Keratinocyte (primary cell): Measurements from ENCODE around the gene SMIM28. TPM values are rescaled to one million over a fixed set of nuclear protein-coding genes. Genes with fewer than 3 reads are reported as not detected.
A peak's percentile ranks its signal among the peaks of the same experiment; 100 is the strongest.

ENCODE experiments used
- DNase-seq: peaks from one replicate; pipeline ENCODE4 v3.0.0-alpha.2; 2011; ENCODE audit warnings: low read depth, missing footprints, low spot score
- FAIRE-seq: peaks from 2 replicates; lab custom pipeline; 2011; peaks lifted over from hg19 to GRCh38; lab: Jason Lieb, UNC
- H2AFZ ChIP-seq: 2 replicates; pipeline ENCODE4 v1.6.0; 2012; ENCODE audit warnings: low read length, control low read depth, inconsistent platforms; ENCODE audit not compliant: control insufficient read depth
- H3K27ac ChIP-seq: 2 replicates; pipeline ENCODE4 v1.5.1; 2011; ENCODE audit warnings: low read length; ENCODE audit not compliant: control insufficient read depth, insufficient read depth
- H3K27me3 ChIP-seq: 3 replicates; pipeline ENCODE4 v1.6.0; 2011; ENCODE audit warnings: low read length; ENCODE audit not compliant: control insufficient read depth, insufficient read depth; ENCODE audit errors: extremely low read depth
- H3K36me3 ChIP-seq, 2 experiments: 2 replicates in 1 of 2; 3 replicates in 1 of 2; pipeline ENCODE4 v1.5.1; 2011; ENCODE audit warnings: low read length in 2 of 2, mild to moderate bottlenecking in 1 of 2; ENCODE audit not compliant: control insufficient read depth in 2 of 2, insufficient read depth in 2 of 2; ENCODE audit errors: extremely low read depth in 1 of 2
- H3K4me1 ChIP-seq: 3 replicates; pipeline ENCODE4 v1.5.1; 2011; ENCODE audit warnings: low read length; ENCODE audit not compliant: control insufficient read depth, insufficient read depth; ENCODE audit errors: extremely low read depth
- H3K4me2 ChIP-seq: 3 replicates; pipeline ENCODE4 v1.6.0; 2011; ENCODE audit warnings: low read depth, low read length; ENCODE audit not compliant: control insufficient read depth, insufficient read depth; ENCODE audit errors: extremely low read depth
- H3K4me3 ChIP-seq, 3 experiments: fragments of 200-600 bp in 1 of 3; sonication (generic) in 1 of 3; 2 replicates in 2 of 3; 3 replicates in 1 of 3; pipeline ENCODE4 v1.5.1; 2011 to 2016; ENCODE audit warnings: low read length in 3 of 3, mild to moderate bottlenecking in 3 of 3, control low read depth in 2 of 3, inconsistent platforms in 1 of 3, low read depth in 1 of 3, mixed read lengths in 1 of 3, mixed run types in 1 of 3, moderate library complexity in 1 of 3; ENCODE audit not compliant: control insufficient read depth in 2 of 3, insufficient read depth in 2 of 3; ENCODE audit errors: extremely low read depth in 1 of 3
- H3K79me2 ChIP-seq: 2 replicates; pipeline ENCODE4 v1.6.0; 2012; ENCODE audit warnings: low read length; ENCODE audit not compliant: control insufficient read depth, insufficient read depth
- H3K9ac ChIP-seq: 3 replicates; pipeline ENCODE4 v1.6.0; 2011; ENCODE audit warnings: low read length; ENCODE audit not compliant: control insufficient read depth, insufficient read depth; ENCODE audit errors: extremely low read depth
- H3K9me1 ChIP-seq: 3 replicates; pipeline ENCODE4 v1.6.0; 2011; ENCODE audit warnings: low read length; ENCODE audit not compliant: control insufficient read depth, insufficient read depth; ENCODE audit errors: extremely low read depth
- H3K9me3 ChIP-seq: 2 replicates; pipeline ENCODE4 v1.5.1; 2012; ENCODE audit warnings: low read depth, low read length; ENCODE audit not compliant: control insufficient read depth
- H4K20me1 ChIP-seq: 3 replicates; pipeline ENCODE4 v1.6.0; 2011; ENCODE audit warnings: low read length; ENCODE audit not compliant: control insufficient read depth, insufficient read depth; ENCODE audit errors: extremely low read depth
- CTCF ChIP-seq, 3 experiments: IDR thresholded peaks in 1 of 3; conservative IDR thresholded peaks in 1 of 3; optimal IDR thresholded peaks in 1 of 3; 2 replicates in 2 of 3; 3 replicates in 1 of 3; pipeline versions ENCODE3 to v1.5.1; 2011; ENCODE audit warnings: low read length in 3 of 3, mild to moderate bottlenecking in 3 of 3, moderate library complexity in 2 of 3, control low read depth in 1 of 3, inconsistent platforms in 1 of 3; ENCODE audit not compliant: insufficient read depth in 2 of 3; ENCODE audit errors: extremely low read depth in 1 of 3
- EZH2 ChIP-seq: IDR thresholded peaks from one replicate; pipeline ENCODE4 v1.6.1; 2012; ENCODE audit warnings: inconsistent platforms, mild to moderate bottlenecking, low read length, moderate library complexity
- dilution Hi-C: fragments of 300-500 bp; cut with MboI; formaldehyde crosslinking; loops from one replicate; pipeline ENCODE4 v1.7.0; 2020; ENCODE audit warnings: low sequenced_read_pairs; ENCODE audit not compliant: extremely low pct_ligation_motif_present
- polyA plus RNA-seq, 5 experiments: library from polyadenylated mRNA; depleted of rRNA in 3 of 5; stranded (reverse) in 3 of 5; stranded (forward) in 1 of 5; unstranded in 1 of 5; fragments of >200 nt; gene quantifications; 1 replicate in 1 of 5; 2 replicates in 3 of 5; 3 replicates in 1 of 5; pipeline versions ENCODE4 v1.2.1 to v1.2.3, GENCODE V29; 2011 to 2012; ENCODE audit warnings: missing spikeins in 2 of 5, low read depth in 1 of 5, low replicate concordance in 1 of 5

The SMIM28 gene
- polyA plus RNA-seq, 1 donor (not counting 4 experiments of a cell fraction or from before 2014, with no cell fraction given) = not detected

GRCh38 chr6:138378463-138378862 lies 758 bp downstream of the SMIM28 start:
- Histone ChIP-seq H4K20me1 (no peaks in the 10 kb centered on the region), H3K9me3 (no peaks in the 10 kb centered on the region), H3K27ac (no peak overlapping the region), H3K4me3 (no peak overlapping the region), H3K36me3 (no peaks in the 10 kb centered on the region), H2AFZ (no peak overlapping the region), H3K9me1 (no peaks in the 10 kb centered on the region), H3K4me2 (no peak overlapping the region), H3K9ac (no peak overlapping the region), H3K79me2 (no peaks in the 10 kb centered on the region), H3K27me3 (no peaks in the 10 kb centered on the region), H3K4me1 (no peaks in the 10 kb centered on the region)
- DNase-seq = no peak
- no peak for FAIRE-seq
- dilution Hi-C loops = no loop called here
- TF ChIP-seq EZH2 = no peak
- no peak for TF ChIP-seq CTCF (optimal IDR thresholded peaks at IDR 0.05 in 1 of 3, IDR thresholded peaks at IDR 0.05 in 1 of 3, conservative IDR thresholded peaks at IDR 0.05 in 1 of 3; ENCODE audit: extremely low read depth in 1 of 3, insufficient read depth in 2 of 3, low read length in 3 of 3)

GRCh38 chr6:138382498-138383265 lies 5.0 kb downstream of the SMIM28 start:
- H3K27ac ChIP-seq = no peak overlapping the region
- no peaks in the 10 kb centered on the region for H3K79me2 ChIP-seq
- H3K4me1 ChIP-seq = no peaks in the 10 kb centered on the region
- H3K36me3 ChIP-seq = no peaks in the 10 kb centered on the region
- no peak for TF ChIP-seq EZH2
- no peak for TF ChIP-seq CTCF (optimal IDR thresholded peaks at IDR 0.05 in 1 of 3, IDR thresholded peaks at IDR 0.05 in 1 of 3, conservative IDR thresholded peaks at IDR 0.05 in 1 of 3; ENCODE audit: extremely low read depth in 1 of 3, insufficient read depth in 2 of 3, low read length in 3 of 3)
- H3K4me2 ChIP-seq = no peak overlapping the region
- H3K9me3 ChIP-seq = no peaks in the 10 kb centered on the region
- no peaks in the 10 kb centered on the region for H3K27me3 ChIP-seq
- H3K9ac ChIP-seq = no peak overlapping the region
- H2AFZ ChIP-seq = no peak overlapping the region
- H4K20me1 ChIP-seq = no peaks in the 10 kb centered on the region
- dilution Hi-C loops = no loop called here
- DNase-seq (no peak), FAIRE-seq (peak; percentile 53)
- no peak overlapping the region for H3K4me3 ChIP-seq
- no peaks in the 10 kb centered on the region for H3K9me1 ChIP-seq
